HEK293 (cell line): ENCODE data around the gene SYTL1.

Experiments
- CTCF ChIA-PET: fragments of 350-600 bp; formaldehyde crosslinking; extraction: SDS; loops from one replicate; lab custom pipeline; 2021; ENCODE audit warnings: antibody characterized with exemption; lab: Yijun Ruan, JAX
- POLR2A ChIA-PET: fragments of 300-600 bp; formaldehyde crosslinking; extraction: SDS; loops from one replicate; lab custom pipeline; 2020; ENCODE audit warnings: antibody characterized with exemption, inconsistent platforms; lab: Yijun Ruan, JAX
- H3K27ac ChIP-seq: fragments of 200-500 bp; sonication (Bioruptor generic); 2 replicates; pipeline ENCODE4 v1.5.1; 2014; ENCODE audit warnings: low read depth, low read length, control low read depth, inconsistent platforms; ENCODE audit errors: extremely low read depth
- H3K36me3 ChIP-seq, 2 experiments: fragments of 200-500 bp in 1 of 2; sonication (Bioruptor generic) in 1 of 2; 1 replicate in 1 of 2; 2 replicates in 1 of 2; pipeline ENCODE4 v1.5.1; 2014 to 2017; ENCODE audit warnings: inconsistent platforms in 2 of 2, low read length in 2 of 2; ENCODE audit not compliant: control insufficient read depth in 2 of 2, insufficient read depth in 1 of 2
- H3K4me1 ChIP-seq: fragments of 200-500 bp; sonication (Bioruptor generic); 2 replicates; pipeline ENCODE4 v1.5.1; 2014; ENCODE audit warnings: mild to moderate bottlenecking, low read length, inconsistent platforms; ENCODE audit not compliant: control insufficient read depth, insufficient read depth
- H3K4me3 ChIP-seq: 2 replicates; pipeline ENCODE4 v1.5.1; 2011; ENCODE audit warnings: low read depth, mild to moderate bottlenecking, control low read depth, low read length, moderate library complexity
- H3K9me3 ChIP-seq: fragments of 200-500 bp; sonication (Bioruptor generic); 2 replicates; pipeline ENCODE4 v1.5.1; 2014; ENCODE audit warnings: low read depth, low read length, inconsistent platforms; ENCODE audit not compliant: control insufficient read depth, insufficient read depth
- KLF7 ChIP-seq: fragments of 450-650 bp; formaldehyde crosslinking; IDR thresholded peaks from 2 replicates; pipeline ENCODE4 v1.5.1; 2016; ENCODE audit warnings: missing biosample characterization, missing genetic modification characterization, borderline replicate concordance
- PRDM10 ChIP-seq: fragments of 450-650 bp; formaldehyde crosslinking; IDR thresholded peaks from 2 replicates; pipeline ENCODE4 v1.5.1; 2016; ENCODE audit warnings: missing biosample characterization, missing genetic modification characterization
- SCRT2 ChIP-seq: fragments of 450-650 bp; formaldehyde crosslinking; IDR thresholded peaks from 2 replicates; pipeline ENCODE4 v1.5.1; 2016; ENCODE audit warnings: missing biosample characterization, missing genetic modification characterization
- ZFP3 ChIP-seq: fragments of 450-650 bp; formaldehyde crosslinking; IDR thresholded peaks from 2 replicates; pipeline ENCODE4 v1.5.1; 2016; ENCODE audit warnings: low read depth, missing biosample characterization, missing genetic modification characterization
- ZFP69B ChIP-seq: fragments of 450-650 bp; formaldehyde crosslinking; IDR thresholded peaks from 2 replicates; pipeline ENCODE4 v1.5.1; 2016; ENCODE audit warnings: missing biosample characterization, missing genetic modification characterization
- ZIC2 ChIP-seq: fragments of 450-650 bp; formaldehyde crosslinking; IDR thresholded peaks from 2 replicates; pipeline ENCODE4 v1.5.1; 2016; ENCODE audit warnings: missing biosample characterization, missing genetic modification characterization
- ZNF19 ChIP-seq: fragments of 450-650 bp; formaldehyde crosslinking; IDR thresholded peaks from 2 replicates; pipeline ENCODE4; 2016; ENCODE audit warnings: missing biosample characterization, missing genetic modification characterization, low read depth
- ZNF292 ChIP-seq: fragments of 450-650 bp; formaldehyde crosslinking; IDR thresholded peaks from 2 replicates; pipeline ENCODE4 v1.5.1; 2016; ENCODE audit warnings: low read depth, missing biosample characterization, missing genetic modification characterization, borderline replicate concordance
- ZNF530 ChIP-seq: fragments of 450-650 bp; formaldehyde crosslinking; IDR thresholded peaks from 2 replicates; pipeline ENCODE4 v1.5.1; 2016; ENCODE audit warnings: low read depth, missing biosample characterization, missing genetic modification characterization
- ZNF600 ChIP-seq: fragments of 450-650 bp; formaldehyde crosslinking; IDR thresholded peaks from 2 replicates; pipeline ENCODE4 v1.5.1; 2016; ENCODE audit warnings: missing biosample characterization, missing genetic modification characterization
- ZNF626 ChIP-seq: fragments of 450-650 bp; sonication (Bioruptor Pico); formaldehyde crosslinking; IDR thresholded peaks from 2 replicates; pipeline ENCODE4 v1.5.1; 2018; ENCODE audit warnings: missing biosample characterization, missing genetic modification characterization, inconsistent platforms
- ZNF670 ChIP-seq: fragments of 450-650 bp; formaldehyde crosslinking; IDR thresholded peaks from 2 replicates; pipeline ENCODE4 v1.5.1; 2016; ENCODE audit warnings: missing biosample characterization, missing genetic modification characterization, low read depth
- ZNF701 ChIP-seq: fragments of 450-650 bp; formaldehyde crosslinking; IDR thresholded peaks from 2 replicates; pipeline ENCODE4 v1.5.1; 2016; ENCODE audit warnings: missing biosample characterization, missing genetic modification characterization
- ZNF704 ChIP-seq: fragments of 450-650 bp; formaldehyde crosslinking; IDR thresholded peaks from 2 replicates; pipeline ENCODE4 v1.5.1; 2016; ENCODE audit warnings: missing biosample characterization, missing genetic modification characterization
- ZSCAN5A ChIP-seq: fragments of 450-650 bp; formaldehyde crosslinking; IDR thresholded peaks from 2 replicates; pipeline ENCODE4 v1.5.1; 2016; ENCODE audit warnings: missing biosample characterization, missing genetic modification characterization
- TF ChIP-seq, protein P1 (sequence below): fragments of 450-650 bp; IDR thresholded peaks from 2 replicates; pipeline ENCODE4 v1.5.1; 2018; ENCODE audit warnings: missing biosample characterization, mild to moderate bottlenecking, missing genetic modification characterization

Gene SYTL1

DNA sequence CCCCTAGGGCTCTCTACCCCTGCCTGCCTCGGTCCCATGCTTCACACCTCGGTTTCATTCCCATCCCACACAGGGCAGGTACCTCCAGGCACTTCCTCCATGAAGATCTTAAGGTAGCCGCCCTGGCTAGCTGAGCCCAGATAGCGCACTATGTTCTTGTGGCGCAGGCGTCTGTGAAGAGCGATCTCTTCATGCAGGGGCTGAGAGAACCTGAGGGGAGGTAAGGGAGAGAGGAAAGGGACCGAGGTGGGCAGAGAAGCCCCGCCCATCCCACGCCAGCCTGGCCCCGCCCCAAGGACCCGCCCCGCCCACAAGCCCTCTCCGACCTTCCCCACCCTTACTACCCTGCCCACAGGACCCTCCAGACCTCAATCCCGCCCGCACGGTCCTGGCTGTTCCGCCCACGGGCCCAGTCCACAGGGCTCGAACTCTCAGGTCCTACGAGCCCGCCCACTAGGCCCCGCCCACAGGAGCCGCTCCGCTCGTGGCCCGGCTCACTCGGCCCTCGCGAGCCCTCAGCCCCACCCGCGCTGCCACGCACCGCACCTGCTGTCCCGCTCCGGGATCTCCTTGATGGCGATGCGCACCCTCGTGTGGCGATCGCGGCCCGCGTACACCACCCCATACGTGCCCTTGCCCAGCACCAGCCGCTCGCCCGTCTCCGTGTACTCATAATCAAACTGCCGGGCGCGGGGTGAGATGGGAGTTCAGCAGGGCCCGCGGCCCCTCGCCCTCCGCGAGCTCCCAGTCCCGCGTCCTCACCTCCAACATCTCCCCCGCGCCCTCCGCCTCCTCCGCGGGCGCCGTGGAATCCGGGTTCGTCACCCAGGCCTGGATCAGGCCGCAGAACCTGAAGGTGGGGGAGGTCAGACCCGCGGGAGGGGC is 18.6 kb downstream of the SYTL1 start (continued):
- TF ChIP-seq ZFP69B, result no peak
- TF ChIP-seq, all 188 proteins: peak for 5

- ChIA-PET CTCF (interaction anchor here (0.8 kb wide), 1 partner anchor 32 kb away, joined by 3 read pairs; no protein-coding TSS in a partner anchor), POLR2A (no interaction called here)
- H3K4me3 ChIP-seq, result no peak overlapping the region
- no peaks in the 10 kb centered on the region for H3K9me3 ChIP-seq
- peaks cover 0 to 50% of the 10 kb centered on the region in 2 experiments; a peak in 1 of 3 replicates for H3K36me3 ChIP-seq
- TF ChIP-seq ZNF600, result no peak
- no peak for TF ChIP-seq ZIC2
- no peak for TF ChIP-seq ZNF670 (tag by site-specific recombination)
- no peak for TF ChIP-seq ZNF530 (tag by site-specific recombination)
- no peak for TF ChIP-seq KLF7 (tag by site-specific recombination)
- TF ChIP-seq SCRT2 (tag by site-specific recombination), result no peak
- TF ChIP-seq ZNF626 (tag by site-specific recombination), result no peak
- TF ChIP-seq ZNF19 (tag by site-specific recombination), result no peak
- no peak for TF ChIP-seq ZNF292
- no peak for TF ChIP-seq ZFP3 (tag by site-specific recombination)
- no peak for TF ChIP-seq ZNF701 (tag by site-specific recombination)
- no peak for TF ChIP-seq ZSCAN5A (tag by site-specific recombination)
- TF ChIP-seq, protein P1, sequence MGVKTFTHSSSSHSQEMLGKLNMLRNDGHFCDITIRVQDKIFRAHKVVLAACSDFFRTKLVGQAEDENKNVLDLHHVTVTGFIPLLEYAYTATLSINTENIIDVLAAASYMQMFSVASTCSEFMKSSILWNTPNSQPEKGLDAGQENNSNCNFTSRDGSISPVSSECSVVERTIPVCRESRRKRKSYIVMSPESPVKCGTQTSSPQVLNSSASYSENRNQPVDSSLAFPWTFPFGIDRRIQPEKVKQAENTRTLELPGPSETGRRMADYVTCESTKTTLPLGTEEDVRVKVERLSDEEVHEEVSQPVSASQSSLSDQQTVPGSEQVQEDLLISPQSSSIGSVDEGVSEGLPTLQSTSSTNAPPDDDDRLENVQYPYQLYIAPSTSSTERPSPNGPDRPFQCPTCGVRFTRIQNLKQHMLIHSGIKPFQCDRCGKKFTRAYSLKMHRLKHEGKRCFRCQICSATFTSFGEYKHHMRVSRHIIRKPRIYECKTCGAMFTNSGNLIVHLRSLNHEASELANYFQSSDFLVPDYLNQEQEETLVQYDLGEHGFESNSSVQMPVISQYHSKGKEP (tag by site-specific recombination), result no peak
- no peak for TF ChIP-seq ZNF704 (tag by site-specific recombination)
- no peak for TF ChIP-seq PRDM10 (tag by site-specific recombination)
- H3K27ac ChIP-seq, result no peak overlapping the region
- H3K4me1 ChIP-seq, result no peaks in the 10 kb centered on the region
Measured at GRCh38 chr1:27361044-27361402, 19.2 kb downstream of the SYTL1 start.
